Sigmoid colon (tissue), 4 donors: ENCODE data around the gene CTNNBL1.

Source experiments
- CTCF ChIP-seq, 4 experiments: fragments of 450-650 bp in 3 of 4; fragments of 200-600 bp in 1 of 4; IDR thresholded peaks; one replicate each; pipeline ENCODE4 v1.5.1; 2016 to 2019; ENCODE audit warnings: antibody characterized with exemption in 4 of 4, mild to moderate bottlenecking in 3 of 4, moderate library complexity in 2 of 4
- EP300 ChIP-seq, 4 donors: sonication (generic); formaldehyde crosslinking; IDR thresholded peaks; one replicate each; pipeline ENCODE4 v1.6.1; 2017; ENCODE audit warnings: antibody characterized with exemption in 4 of 4
- POLR2A ChIP-seq, 2 donors: fragments of 450-650 bp; IDR thresholded peaks; one replicate each; pipeline ENCODE4 v1.6.1; 2016; ENCODE audit warnings: antibody characterized with exemption in 2 of 2, mild to moderate bottlenecking in 2 of 2, moderate library complexity in 2 of 2
- POLR2AphosphoS5 ChIP-seq, 4 donors: sonication (generic); formaldehyde crosslinking; IDR thresholded peaks; one replicate each; pipeline ENCODE4 v1.6.1; 2017; ENCODE audit warnings: antibody characterized with exemption in 4 of 4

GRCh38 chr20:37673444-37673843 lies 20.4 kb upstream of the CTNNBL1 start:
- TF ChIP-seq POLR2AphosphoS5 (IDR thresholded peaks at IDR 0.05) (no peak), CTCF (IDR thresholded peaks at IDR 0.05) (no peak), EP300 (IDR thresholded peaks at IDR 0.05) (no peak), POLR2A (IDR thresholded peaks at IDR 0.05) (no peak)
